ENCODE measurements around the gene CD300LB.
A peak's percentile ranks its signal among the peaks of the same experiment; 100 is the strongest.
"Not testable (repeated sequence)": the region's sequence is repeated elsewhere in the genome, so short reads cannot be mapped to it uniquely, and the experiment has no call there.

CD300LB gene

DNA sequence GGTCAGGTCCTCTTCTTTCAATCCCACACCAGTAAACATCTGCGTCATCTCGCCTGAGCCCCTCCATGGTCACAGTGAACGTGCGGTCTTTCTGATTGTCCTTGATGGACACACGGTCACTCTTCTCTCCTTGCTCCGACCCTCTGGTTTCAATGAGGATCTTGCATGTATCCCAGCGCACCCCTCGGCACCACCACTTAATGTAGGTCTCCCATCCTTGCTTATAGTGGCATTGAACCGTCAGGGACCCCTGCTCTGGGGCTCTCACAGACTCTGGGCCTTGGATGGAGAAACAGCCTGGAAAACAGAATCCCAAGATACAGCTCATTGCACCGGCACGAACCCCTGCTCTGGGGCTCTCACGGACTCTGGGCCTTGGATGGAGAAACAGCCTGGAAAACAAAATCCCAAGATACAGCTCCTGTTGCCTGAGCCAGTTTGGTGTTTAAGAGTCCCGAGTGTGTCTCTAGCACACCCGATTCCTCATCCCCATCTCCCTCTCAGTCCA, 5.4 kb downstream of the CD300LB start:
- no peak for DNase-seq (ENCODE audit: low read depth in 3 of 3)

- no peak for DNase-seq (ENCODE audit: low read depth in 3 of 3)
Observed at GRCh38 chr17:74525465-74525725, 5.9 kb downstream of the CD300LB start.

DNA sequence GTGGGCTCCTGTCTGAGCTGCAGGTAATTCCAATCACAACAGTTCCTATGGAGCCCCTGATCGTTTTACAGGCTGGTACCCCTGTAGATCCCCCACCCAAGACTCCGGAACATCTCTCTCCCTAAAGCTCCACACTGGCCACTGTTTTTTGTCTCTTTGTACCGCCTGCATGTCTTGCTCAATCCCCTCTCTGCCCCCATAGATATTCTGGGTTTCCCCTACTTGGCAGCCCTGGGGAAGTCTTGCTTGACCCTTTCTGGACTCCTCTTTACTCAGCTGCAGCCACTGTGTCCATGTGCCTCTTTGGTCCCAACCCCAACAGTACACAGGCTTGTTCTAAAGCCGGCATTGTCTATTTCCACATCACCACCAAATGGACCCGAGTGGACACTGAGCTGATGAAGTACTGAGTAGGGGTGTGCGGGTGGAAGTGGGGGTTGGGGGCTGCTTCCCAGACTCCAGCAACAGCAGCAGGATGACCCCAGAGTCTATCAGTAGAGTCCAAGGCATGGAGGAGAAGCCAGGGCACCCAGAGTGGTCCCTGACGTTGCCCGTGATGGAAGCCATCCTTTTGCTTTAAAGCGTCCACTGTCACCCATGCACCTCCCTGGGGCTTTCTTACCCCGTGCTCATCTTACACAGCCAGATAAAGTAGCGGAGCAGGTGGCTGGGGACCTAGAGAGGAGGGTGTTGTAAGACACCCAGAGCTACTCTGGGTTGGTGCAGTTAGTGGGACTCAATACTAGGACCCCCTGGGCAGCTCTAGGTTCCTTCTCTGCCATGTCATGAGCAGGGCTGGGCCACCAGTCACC, 6.4 kb downstream of the CD300LB start:
- DNase-seq (ENCODE audit: low read depth in 3 of 3), result no peak

- no peak for DNase-seq (ENCODE audit: low read depth in 3 of 3)
Observed at GRCh38 chr17:74523308-74523707, 8.0 kb downstream of the CD300LB start.

GRCh38 chr17:74522381-74523105, 8.7 kb downstream of the CD300LB start:
- DNase-seq (ENCODE audit: low read depth in 3 of 3), result no peak

DNA sequence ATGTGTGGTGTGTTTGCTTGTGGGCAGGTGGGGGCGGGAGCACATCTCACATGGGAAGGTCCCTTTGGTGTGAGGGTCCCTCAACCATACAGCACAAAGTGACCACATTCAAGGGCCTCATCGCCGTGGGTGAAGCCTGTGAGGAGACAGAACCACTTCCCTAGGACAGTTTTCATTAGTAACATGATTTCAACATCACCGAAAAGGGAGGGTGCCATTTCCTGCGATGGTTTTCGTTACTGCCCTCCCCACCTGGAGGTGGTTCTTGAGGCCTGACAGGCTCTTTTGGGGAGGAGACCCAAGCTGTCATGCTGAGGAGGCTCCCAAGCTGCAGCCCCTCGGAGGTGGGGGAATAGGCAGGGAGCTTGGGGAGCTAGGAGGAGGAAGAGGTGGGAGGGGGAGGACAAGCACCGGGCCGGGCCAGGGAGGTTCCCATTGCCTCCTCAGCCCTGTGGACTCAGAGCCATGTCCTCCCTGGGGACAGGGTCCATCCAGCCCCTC, 9.5 kb downstream of the CD300LB start:
- DNase-seq (ENCODE audit: low read depth in 3 of 3), result no peak

GRCh38 chr17:74520790-74521480, 10.3 kb downstream of the CD300LB start:
- no peak for DNase-seq (ENCODE audit: low read depth in 3 of 3)

GRCh38 chr17:74520016-74520434, 11.2 kb downstream of the CD300LB start:
- no peak for DNase-seq (ENCODE audit: low read depth in 3 of 3)

GRCh38 chr17:74518413-74518981, 12.8 kb downstream of the CD300LB start:
- DNase-seq (ENCODE audit: low read depth in 3 of 3), result not testable (repeated sequence)

- DNase-seq (ENCODE audit: low read depth in 3 of 3), result no peak
Observed at GRCh38 chr17:74516561-74517328, 14.5 kb downstream of the CD300LB start.

DNA sequence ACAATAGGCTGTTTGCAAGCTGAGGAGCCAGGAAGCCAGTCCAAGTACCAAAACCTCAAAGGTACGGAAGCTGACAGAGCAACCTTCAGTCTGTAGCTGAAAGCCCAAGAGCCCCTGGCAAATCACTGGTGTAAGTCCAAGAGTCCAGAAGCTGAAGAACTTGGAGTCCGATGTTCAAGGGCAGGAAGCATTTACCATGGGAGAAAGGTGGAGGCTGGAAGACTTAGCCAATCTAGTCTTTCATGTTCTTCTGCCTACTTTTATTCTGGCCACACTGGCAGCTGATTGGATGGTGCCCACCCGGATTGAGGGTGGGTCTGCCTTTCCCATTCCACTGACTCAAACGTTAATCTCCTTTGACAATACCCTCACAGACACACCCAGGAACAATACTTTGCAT, 15.3 kb downstream of the CD300LB start:
- DNase-seq (ENCODE audit: low read depth in 3 of 3), result no peak

DNA sequence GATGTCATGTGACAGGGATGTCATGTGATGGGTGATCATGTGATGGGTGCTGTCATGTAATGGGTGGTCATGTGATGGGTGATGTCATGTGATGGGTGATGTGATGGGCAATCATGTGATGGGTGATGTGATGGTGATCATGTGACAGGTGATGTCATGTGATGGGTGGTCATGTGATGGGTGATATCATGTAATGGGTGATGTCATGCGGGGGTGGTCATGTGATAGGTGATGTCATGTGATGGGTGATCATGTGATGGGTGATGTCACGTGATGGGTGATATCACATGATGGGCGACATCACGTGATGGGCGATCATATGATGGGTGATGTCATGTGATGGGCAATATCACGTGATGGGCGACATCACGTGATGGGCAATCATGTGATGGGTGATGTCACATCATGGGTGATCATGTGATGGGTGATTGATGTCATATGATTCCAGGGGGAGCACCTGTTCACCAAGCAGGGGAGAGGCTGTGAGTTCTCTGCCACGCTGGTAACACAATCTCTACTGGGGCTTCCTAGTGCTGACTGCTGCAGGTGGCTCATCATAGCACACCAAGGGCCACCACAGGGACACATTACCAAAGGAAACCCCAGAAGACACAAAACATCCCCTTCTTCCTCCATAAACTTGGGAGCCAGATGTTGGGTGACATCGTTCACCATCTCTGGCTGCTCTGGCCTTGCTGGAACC, 16.5 kb downstream of the CD300LB start:
- DNase-seq (ENCODE audit: low read depth in 3 of 3), result peak in 1 of 3 experiments; percentile 24

GRCh38 chr17:74513987-74514631, 17.2 kb downstream of the CD300LB start:
- peak in 2 of 3 experiments; percentile 12 to 21 for DNase-seq (ENCODE audit: low read depth in 3 of 3)

GRCh38 chr17:74512624-74513091, 18.6 kb downstream of the CD300LB start:
- DNase-seq (ENCODE audit: low read depth in 3 of 3), result peak in 2 of 3 experiments; percentile 23 to 50

GRCh38 chr17:74512036-74512435, 19.2 kb downstream of the CD300LB start:
- no peak for DNase-seq (ENCODE audit: low read depth in 3 of 3)

DNA sequence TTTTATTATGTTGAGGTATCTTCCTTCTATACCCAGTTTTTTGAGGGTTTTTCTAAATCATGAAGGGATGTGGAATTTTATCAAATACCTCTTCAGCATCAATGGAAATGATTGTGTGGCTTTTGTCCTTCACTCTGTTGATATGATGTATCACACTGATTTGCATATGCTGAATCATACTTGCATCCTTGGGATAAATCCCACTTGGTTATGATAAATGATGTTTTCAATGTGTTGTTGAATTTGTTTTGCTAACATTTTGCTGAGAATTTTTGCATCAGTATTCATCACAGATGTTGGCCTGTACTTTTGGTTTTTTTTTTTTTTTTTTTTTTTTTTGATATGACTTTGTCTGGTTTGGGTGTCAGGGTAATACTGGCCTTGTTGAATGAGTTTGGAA, 23.1 kb downstream of the CD300LB start:
- DNase-seq (ENCODE audit: low read depth in 3 of 3), result no peak

GRCh38 chr17:74503949-74504348, 27.3 kb downstream of the CD300LB start:
- DNase-seq (ENCODE audit: low read depth in 3 of 3), result not testable (repeated sequence)

DNA sequence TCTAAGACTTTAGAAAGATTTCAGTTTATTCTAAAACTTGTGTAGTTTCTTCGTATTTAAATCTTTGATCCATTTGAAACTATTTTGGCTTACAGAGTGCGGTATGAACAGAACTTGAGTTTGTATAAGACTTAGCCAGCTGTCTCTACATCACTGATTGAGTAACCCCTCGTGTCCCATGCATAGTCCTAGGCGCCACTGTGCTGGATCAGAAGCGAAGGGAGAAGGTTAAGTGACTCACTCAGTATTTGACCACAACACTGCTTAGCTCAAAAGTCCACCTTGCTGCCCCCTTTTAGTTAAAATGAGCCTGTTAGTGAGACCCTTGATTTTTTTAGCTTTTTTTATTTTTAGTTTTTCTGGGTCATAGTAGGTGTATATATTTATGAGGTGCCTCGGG, 28.4 kb downstream of the CD300LB start:
- no peak for DNase-seq (ENCODE audit: low read depth in 3 of 3)

DNA sequence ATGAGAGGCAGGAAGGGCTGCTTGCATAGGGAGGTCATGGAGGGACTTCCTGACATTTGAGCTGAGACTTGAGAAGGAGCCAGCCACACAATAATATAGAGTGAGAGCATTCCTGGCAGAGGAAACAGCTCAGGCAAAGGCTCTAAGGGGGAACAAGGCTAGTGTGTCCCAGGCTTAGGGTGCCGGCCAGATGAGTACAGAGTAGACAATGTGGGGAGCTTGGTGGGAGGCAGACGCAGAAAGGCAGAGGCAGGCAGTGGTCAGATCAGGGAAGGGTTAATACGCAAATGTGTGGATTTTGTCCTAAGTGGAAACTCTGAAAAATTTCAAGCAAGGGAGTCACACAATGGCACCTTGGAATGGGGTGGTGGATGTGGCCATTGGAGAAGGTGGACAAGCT, 31.3 kb downstream of the CD300LB start:
- DNase-seq (ENCODE audit: low read depth in 3 of 3), result no peak

DNA sequence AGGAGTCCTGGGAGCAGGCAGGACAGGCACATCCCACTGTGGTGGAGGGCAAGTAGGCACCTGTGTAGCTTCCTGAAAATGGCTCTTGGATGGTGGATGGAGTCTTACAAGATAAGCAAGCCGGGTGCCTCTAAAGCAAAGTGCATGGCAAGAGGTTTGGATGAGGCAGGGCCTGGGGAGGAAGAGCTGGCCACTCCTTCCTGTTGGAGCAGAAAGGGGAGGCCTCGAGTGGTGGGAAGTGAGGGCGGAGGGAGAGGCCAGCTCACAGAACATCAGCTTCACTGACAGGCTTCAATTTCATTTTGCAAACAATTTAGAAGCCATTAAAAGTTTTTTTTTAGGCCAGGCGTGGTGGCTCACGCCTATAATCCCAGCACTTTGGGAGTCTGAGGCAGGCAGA, 33.8 kb downstream of the CD300LB start:
- DNase-seq (ENCODE audit: low read depth in 3 of 3), result no peak
